ENCODE data around the gene SRGAP3.

The SRGAP3 gene

DNA sequence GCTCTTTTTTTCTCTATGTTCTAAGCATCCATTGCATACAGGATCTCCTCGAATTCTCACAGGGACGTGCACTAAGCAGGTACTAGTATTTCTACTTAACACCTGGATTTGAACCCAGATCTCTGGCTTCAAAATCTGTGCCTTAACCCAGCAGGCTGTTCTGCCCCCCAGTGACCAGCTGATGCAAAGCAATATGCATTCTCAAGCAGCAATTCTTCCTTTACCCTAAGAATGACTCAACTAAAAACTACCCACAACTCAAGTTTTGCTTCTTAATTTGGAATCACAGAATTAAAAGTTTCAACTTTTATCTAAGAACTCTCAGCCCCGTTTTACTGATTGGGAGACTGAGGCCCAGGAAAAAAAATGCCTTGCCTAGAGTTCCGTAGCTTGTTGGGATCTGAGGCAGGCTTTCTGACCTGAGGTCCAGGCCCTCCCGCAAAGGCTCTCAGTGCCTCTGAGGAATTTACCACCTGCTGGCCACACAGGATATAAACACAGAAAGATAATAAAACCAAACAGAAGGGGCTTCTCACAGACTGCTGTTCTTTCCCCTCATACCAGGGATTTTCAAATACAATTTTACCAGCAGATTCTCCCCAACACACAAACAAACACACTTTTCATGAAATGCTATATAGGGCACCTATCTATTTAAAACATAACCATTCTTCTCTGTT is 170.7 kb downstream of the SRGAP3 start:
- DNase-seq, result no peak

DNA sequence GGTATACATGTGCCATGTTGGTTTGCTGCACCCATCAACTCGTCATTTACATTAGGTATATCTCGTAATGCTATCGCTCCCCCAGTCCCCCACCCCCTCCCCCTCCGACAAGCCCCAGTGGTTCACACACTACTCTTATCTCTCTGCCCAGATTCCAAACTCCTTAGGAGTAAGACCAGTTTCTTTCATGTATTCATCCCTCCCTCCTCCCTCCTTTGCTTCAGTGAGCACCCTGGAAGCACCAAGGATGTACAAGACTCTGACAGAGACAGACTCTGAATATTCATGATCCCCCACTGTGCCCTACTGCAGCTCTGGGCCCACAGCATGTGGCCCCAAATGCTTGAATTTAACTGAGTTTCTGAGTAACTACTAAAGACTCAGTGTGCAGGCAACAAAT is 172.4 kb downstream of the SRGAP3 start:
- DNase-seq, result no peak

DNA sequence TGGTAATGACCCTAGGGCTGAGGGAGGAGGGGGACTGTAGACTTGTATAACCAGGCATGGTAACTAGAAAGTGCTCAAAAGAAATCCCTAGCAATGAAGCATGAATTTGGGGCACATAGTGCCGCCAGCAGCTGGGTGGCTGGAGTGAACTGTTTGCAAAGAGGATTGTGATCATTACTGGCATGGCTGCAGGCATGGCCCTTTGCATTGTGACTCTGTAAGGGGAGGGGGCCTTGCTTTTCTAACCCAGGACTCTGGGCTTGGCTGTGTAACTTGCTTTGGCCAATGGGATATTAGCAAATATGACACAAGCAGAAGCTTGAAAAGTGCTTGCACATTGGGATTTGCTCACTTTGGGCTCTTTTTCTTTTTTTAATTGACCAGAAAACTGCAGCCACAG is 173.7 kb downstream of the SRGAP3 start:
- DNase-seq, result no peak

DNA sequence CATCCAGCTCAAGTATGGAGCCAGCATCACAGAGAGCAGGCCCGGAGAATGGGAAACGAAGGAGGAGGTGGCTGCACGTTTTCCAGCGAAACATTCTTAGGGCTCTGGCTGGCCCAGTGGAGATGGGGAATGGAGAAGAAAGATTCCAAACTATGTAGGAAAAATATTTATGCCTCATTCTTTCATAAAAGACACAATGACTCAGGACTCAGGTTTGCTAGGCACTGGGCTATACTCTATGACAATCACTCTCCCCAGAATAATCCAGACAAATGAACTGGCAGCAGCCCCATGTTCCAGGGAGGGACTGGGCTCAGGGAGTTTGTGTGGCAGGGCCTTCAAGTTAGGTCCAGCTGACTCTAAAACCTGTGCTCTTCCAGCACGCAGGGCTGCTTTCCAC is 175.4 kb downstream of the SRGAP3 start:
- no peak for DNase-seq

DNA sequence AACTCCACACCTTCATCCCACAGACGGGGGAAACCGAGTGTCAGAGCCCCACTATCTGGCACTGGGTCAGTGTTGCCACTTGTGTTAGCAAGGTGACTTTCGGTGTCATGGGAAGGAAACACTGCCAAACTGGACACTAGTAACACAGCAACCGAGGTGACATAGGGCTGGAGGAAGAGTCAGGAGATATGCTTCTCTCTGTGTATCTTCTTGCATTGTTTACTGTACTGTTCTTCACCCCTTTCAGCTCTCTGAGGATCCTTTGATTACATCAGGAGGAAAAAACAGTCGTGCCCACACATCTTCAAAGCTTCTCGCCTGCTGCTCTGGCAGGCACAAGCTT is 176.8 kb downstream of the SRGAP3 start:
- DNase-seq, result no peak

DNA sequence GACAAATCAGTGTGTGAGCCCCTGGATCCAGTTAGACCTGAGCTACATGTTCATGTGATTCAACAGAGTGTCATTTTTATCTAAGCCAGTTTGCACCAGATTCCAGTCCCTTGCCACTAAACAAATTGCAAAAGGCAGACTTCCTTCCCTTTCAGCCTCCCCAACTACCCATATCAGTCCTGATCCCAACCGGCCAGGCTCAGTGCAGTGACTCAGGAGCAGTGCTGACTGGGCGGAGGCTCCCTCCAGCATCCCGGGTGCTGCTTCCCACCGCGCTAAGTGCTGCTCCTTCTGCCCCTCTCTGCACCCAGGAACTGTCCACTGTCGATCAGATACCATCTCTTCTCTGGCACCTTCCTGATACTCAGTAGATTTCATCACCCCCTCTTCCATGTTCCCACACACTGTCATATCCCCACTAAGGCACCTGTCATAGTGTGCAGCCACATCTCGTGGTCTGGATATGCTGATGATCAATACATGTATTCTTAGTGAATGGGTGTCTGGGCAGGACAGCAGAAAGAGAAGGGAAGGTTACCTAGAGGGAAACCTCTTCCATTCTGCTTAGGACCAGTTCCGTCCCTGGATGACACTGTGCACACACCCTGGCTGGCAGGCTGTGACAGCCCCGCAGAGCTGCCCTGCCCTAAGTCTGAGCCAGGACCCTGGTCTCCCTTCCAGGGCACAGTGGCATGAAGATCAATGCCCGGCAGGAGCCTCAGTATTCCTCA is 177.3 kb downstream of the SRGAP3 start:
- DNase-seq, result no peak

DNA sequence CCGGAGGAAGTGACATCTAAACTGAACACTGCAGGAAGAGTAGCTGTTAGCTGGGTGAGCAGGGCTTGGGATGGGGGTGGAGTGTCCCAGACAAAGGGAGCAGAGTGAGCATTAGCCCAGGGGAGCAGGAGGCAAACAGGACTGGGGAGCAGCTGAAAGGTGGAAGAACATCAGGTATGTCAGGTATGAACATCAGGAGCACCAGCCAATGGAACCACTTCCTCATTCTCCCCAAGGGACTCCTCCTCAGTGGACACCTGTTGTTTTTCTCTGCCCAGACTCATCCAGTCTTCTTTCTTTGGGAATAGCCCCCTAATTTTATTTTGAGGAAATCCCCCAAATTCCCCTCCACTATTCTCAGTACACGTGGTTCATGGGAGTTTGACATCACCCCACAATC is 178.5 kb downstream of the SRGAP3 start:
- DNase-seq, result no peak

DNA sequence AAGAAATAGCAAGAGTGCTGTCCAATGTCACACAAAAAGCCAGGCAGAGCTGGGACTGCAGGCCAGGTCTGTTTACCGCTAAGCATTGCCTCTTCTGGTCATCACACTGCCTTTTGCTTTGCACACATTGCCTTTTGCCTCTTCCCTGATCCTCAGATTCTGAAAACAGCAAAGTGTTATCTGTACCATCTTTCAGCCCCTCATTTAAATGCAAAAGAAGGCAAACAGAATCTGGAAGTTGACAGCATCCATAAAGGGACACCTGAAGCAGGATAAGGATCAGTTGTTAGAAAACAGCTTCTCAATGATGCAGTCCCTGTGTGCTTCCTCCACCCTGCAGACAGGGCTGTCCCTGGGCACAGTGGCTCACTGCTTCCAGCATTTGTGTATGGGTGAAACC is 179.5 kb downstream of the SRGAP3 start:
- no peak for DNase-seq

DNA sequence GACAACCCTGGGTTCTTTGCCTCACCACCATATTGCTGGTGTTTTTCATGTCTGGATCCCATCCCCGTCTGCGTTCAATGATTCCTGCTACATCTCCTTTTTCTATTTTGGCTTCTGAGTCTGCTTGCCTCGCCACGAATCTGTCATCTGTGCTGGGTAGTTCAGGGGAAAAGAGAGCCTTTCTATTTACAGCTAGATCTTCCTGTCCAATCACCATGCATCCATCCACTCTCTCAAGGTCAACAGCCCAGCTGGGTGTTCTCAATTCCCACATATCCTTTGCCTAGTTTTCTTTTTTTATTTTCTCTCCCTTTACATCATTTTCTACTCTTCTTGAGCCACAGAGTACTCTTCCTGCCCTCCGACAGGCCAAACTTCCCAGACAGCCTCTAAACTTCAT is 181.4 kb downstream of the SRGAP3 start:
- no peak for DNase-seq

DNA sequence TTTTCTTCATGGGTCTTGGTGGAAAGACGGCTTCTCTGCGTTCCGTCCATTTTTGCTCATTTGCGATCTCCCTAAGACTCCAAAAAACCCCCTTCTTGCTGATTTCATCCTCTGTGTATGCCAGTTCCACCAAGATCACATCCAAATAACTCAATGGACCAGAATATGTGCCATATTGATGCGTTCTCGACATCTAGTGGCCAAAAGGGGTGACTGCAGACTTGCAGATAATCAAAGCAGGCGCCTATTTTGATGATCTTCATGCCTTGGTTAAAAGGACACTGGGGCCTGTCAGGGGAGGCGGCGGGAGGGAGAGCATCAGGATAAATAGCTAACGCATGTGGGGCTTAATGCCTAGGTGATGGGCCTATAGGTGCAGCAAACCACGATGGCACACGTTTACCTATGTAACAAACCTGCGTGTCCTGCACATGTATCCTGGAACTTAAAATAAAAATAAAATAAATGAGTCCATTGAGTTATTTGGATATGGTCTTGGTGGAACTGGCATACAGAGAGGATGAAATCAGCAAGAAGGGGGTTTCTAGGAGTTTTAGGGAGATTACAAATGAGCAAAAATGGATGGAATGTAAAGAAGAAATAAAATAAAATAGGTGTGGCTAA is 182.0 kb downstream of the SRGAP3 start:
- peak; percentile 16 to 52 for DNase-seq

DNA sequence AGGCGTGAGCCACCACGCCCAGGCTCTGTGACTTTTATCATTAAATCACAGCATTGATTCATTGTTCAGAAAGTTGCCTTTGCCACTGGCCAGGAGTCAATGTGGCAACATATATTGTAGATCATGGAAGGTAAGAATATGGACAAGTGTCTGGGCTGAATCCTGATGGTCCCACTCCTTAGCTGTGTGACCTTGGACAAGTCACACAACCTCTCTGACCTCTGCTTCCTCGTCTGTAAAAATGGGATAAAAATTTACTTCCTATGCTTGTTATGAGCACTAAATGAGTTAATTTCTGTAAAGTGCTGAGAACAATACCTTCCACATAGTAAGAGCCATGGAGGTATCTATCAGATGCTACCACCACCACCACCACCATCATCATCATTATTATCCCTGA is 182.7 kb downstream of the SRGAP3 start:
- no peak for DNase-seq

DNA sequence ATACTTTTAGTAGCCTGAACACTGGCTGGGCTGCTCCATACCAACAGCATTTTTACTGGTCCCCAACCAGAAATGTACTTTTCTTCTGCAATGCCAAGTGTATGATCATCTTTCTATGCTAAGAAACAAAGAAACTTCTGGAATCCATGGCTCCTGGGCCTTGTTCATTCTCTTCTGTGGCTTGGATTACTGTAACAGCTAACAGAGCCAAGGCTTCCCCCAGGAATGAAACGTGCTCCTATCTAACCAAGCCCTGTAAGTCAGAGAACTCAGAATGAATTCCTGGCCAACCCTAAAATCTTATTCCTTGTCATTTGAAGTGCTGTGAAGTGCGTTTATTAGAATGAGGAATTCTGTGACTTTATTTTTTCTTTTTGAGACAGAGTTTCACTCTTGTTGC is 183.3 kb downstream of the SRGAP3 start:
- DNase-seq, result no peak

DNA sequence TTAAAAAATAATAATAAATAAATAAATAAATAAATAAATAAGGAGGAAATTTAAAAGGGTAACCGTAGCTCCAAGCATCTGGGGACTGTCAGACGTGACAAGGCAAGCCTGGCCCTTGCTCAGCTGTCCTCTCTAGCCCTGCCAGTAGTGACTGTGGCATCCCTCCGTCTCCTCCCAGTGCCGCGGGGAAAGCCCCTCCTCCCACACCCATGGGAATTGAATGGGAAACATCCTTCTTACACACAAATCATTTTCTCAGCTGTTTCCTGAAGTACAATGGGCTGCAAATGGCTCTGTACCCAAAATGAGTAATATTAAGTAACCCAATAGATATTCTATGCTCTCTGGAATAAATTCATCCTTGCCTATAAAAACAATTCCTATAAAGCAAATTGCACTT is 184.6 kb downstream of the SRGAP3 start:
- DNase-seq, result no peak

DNA sequence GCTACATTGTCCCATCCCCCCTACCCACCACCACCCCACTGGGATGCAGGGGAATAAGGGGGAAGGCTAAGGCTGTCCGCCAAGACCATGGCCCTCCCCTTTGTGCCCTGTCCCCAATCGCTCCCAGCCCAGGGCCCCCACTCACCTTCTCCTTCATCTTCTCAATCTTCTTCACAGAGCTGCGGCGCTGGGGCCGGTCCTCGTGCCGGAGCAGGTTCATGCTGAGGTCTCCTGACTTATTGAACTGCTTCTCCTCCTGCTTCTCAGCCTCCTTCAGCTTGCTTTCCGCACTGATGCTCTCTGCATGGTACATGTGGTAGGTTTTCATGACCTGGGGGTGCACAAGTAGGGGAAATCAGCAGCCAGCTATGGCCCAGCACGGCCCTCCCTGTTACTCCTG is 185.2 kb downstream of the SRGAP3 start:
- no peak for DNase-seq

DNA sequence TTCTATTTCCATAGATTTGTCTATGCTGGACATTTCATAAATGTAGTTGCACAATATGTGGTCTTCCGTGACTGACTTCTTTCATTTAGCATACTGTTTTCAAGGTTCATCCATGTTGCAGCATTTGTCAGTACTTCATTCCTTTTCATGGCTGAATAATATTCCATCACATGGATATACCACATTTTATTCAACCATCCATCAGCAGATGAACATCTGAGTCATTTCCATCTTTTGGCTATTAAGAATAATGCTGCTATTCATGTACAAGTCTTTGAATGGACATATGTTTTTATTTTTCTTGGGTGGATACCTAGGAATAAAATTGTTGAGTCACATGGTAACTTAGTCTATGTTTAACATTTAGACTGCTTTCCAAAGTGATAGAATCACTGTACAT is 186.9 kb downstream of the SRGAP3 start:
- DNase-seq, result no peak

DNA sequence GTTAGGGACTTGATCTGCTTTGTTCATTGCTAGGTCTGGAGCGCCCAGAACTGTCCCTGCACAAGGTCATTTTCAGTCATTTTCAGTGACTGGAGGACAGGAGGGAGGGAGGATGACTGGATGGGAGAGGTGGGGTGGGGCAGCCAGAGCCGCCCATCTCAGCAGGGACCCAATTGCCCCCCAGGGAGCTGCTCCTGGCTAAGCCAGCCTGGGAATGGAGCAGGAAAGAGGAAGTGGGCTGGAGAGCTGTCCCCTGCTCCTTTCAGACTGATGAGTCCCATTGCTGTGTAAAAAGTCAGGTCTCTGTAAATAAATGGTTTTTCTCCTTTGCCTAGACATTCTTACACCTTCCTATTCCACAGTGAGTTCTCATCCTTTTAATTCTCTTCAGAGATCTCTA is 187.8 kb downstream of the SRGAP3 start:
- no peak for DNase-seq

DNA sequence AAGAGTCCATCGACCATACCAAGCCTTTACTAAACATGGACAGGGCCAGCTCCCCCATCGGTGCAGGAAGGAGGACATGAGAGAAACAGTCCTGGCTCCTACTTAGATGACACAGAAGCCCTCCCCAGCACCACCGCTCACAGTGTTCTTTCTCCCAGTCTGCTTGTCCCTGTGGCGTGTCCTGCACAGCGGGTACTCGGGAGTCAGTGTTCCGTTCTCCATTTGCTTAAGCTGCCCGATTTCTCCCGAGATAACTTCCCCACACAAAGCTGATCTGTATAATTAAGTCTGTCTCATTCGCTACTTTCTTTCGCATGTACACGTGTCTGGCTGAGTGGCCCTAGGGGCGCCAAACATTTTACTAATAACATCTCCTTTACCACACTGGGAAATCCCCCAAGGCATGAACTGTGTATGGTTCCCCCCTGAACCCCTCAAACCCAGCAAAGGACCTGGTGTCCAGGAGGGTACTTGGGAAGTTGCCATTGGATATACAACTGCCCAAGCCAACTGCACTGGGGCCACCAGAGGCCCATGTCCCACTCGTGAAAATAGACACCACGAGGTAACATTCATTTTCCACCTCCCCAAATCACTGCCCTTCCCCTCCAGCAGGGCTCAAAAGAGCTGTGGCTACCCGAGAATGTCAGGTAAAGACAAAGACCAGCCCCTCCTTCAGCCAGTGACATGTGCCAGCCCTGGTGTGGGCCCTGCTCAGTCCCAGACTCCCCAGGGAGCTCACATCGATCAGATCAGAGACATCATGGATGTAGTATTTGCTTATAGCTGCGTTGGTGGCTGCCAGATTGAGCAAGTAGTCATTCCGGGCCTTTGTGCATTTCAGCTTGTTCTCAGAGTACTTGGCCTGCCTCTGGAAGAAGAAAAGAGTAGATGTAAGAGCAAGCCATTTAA is 189.7 kb downstream of the SRGAP3 start:
- no peak for DNase-seq

DNA sequence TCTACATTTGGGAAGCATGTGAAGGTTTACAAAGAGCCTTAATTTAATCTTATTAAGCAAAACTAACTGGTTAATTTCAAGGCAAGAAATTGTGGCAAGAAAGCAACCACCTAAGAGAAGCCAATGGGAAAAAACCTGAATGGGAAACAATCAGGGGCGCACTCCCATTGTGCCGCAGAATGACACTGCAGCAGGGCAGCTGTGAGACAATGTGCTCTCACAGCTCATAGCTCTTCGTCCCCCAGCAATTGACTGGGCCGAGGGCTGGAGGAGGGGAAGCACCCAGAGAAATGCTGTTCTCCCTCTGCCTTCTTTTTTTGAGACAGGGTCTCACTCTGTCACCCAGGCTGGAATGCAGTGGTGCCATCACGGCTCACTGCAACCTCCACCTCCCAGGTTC is 192.9 kb downstream of the SRGAP3 start:
- DNase-seq, result no peak

DNA sequence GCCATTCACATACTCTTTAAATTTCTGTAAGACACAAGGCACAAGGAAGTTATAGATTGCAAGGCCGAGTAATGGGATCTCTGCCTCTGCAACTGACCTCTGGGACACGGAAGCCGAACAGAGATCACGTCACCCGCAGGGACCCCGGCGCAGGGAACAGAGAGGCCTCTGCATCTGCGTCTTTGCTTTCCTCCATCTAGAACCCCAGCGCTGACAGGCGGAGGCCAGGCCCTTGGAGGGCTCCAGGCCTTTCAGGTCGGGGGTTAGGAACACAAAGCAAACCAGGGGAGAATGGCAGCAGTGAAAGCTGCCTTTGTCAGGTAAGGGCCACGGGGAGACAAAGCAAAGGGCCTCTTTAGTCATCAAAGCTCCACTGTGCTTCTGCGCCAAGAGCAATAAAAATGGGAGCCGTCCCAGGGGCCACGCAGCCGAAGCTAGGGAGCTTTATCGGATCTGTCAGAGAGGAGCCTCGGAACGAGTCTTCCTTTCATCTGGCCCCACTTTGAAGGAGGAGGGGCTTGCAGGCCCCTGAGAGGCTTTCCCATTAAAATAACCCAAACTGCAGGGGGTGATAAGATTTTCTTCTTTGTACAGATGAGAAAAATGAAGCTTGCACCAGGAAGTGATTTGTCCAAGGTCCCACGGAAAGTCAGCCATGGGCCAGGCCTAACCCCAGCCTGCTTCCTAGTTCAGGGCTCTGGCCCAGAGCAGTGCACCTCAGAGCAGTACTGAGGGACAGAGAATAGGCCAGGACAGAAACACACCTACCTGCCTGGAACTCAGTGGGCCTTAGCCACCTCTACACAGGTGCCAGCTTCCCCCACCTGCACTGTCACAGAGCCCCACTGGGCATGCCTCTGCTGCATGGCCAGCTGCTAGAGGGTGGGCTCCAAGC is 201.7 kb downstream of the SRGAP3 start:
- DNase-seq, result no peak

DNA sequence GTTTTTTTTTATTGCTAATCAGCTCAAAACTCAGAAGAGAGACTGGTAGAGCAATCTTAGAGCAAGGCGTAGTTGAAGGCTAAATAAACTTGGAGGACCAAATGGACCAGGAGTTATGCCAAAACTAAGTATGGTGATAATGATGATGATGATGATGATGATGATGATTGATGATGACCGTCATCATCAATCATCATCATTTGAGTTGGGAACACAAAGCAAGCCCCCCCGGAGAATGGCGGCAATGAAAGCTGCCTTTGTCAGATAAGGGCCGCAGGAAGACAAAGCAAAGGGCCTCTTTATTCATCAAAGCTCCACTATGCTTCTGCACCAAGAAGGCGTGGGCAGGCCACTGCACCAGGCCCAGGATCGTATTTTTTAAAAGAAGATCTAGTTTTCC is 204.1 kb downstream of the SRGAP3 start:
- DNase-seq, result no peak

DNA sequence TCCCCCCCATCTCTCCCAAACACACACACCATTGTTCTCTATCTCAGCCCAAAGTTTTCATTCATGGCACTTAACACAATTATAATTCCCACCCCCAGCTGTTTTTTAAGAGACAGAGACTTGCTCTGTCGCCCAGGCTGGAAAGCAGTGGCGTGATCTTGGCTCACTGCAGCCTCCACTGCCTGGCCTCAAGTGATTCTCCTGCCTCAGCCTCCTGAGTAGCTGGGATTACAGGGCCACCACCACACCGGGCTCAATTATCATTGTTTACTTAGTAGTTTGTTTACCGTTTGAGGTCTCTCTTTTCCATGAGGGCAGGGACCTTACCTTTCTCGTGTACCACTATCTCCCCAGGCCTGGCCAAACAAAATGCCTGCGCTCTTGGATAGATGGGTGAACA is 206.4 kb downstream of the SRGAP3 start:
- no peak for DNase-seq

DNA sequence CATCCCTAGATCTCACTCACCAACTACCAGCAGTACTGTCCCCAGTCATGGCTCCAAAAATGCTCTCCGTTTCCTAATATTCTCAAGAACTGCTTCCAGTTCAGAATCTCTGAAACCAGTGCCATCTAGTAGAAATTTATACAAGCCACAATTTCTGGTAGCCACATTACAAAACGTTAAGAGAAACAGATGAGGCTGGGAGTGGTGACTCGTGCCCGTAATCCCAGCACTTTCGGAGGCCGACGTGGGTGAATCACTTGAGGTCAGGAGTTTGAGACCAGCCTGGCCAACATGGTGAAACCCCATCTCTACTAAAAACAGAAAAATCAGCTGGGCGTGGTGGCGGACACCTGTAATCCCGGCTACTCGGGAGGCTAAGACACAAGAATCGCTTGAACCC is 207.8 kb downstream of the SRGAP3 start:
- no peak for DNase-seq

Measured in SW 1271 (cell line).